ENCODE data around the gene MAN1C1. TPM values are rescaled to one million over a fixed set of nuclear protein-coding genes. Genes with fewer than 3 reads are reported as not detected.

MAN1C1 gene
- total and polyA plus RNA-seq, 8 donors = 2.1 to 9.2 (median 4.0) TPM

DNA sequence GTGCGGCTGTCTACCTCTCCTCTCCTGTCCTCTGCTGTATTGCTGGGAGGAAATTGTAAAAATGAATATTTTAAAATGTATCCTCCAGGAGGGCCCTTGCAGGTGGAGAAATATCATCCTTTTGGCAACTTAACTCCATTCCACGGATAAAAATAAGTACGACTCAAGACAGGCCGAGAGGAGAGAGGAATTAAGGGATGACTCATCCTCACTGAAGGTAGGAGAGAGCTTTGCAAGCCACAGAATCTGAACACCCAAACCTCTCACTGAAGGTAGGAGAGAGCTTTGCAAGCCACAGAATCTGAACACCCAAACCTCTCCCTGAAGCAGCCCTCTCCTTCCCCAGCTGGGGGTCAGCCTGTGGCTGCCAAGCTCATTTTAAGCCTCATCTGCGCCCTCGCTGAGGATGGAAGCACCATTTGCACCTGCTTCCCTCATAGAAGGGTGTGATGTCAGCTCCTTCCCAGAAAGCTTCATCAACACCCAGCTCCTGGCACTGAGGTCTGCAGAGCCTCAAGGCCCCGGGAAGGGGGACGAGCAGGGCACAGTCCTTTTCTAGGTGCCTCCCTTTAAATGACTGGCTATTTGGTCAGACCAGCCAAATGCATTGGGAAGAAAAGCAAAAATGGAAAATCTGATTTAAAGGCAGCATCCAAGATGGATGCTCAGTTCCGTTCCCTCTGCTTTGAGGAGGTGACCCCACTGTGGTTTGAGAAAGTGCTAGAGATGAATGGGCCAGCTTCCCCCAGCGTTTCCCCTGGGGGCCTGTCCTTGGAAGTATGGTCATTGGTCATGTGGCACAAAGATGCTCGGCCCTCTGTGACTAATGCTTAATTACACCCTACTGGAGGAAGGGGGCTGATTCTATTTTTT is 170.5 kb downstream of the MAN1C1 start:
- no peaks in the 10 kb centered on the region for H3K9me3 ChIP-seq
- no peak for FAIRE-seq

GRCh38 chr1:25787760-25788166 is 171.2 kb downstream of the MAN1C1 start:
- 87 to 92% methylated on average over 5 of the region's 5 CpGs for WGBS, 2 donors

More for the DNA sequence above, 170.5 kb downstream of the MAN1C1 start:
- H3K36me3 ChIP-seq = no peaks in the 10 kb centered on the region
- no peak overlapping the region for H3K27ac ChIP-seq
- ATAC-seq (no peak), DNase-seq (no peak)
- H3K4me3 ChIP-seq = no peak overlapping the region
- no peaks in the 10 kb centered on the region for H3K27me3 ChIP-seq
- intact Hi-C loops (cut with DNase I) = no loop called here
- 83 to 85% methylated on average over 11 of the region's 11 CpGs for WGBS, 2 donors
- H3K4me1 ChIP-seq = peaks cover 0 to 18% (median 11%) of the 10 kb centered on the region in 3 donors
- TF ChIP-seq, protein P1, sequence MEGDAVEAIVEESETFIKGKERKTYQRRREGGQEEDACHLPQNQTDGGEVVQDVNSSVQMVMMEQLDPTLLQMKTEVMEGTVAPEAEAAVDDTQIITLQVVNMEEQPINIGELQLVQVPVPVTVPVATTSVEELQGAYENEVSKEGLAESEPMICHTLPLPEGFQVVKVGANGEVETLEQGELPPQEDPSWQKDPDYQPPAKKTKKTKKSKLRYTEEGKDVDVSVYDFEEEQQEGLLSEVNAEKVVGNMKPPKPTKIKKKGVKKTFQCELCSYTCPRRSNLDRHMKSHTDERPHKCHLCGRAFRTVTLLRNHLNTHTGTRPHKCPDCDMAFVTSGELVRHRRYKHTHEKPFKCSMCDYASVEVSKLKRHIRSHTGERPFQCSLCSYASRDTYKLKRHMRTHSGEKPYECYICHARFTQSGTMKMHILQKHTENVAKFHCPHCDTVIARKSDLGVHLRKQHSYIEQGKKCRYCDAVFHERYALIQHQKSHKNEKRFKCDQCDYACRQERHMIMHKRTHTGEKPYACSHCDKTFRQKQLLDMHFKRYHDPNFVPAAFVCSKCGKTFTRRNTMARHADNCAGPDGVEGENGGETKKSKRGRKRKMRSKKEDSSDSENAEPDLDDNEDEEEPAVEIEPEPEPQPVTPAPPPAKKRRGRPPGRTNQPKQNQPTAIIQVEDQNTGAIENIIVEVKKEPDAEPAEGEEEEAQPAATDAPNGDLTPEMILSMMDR (IDR thresholded peaks at IDR 0.05) = no peak

DNA sequence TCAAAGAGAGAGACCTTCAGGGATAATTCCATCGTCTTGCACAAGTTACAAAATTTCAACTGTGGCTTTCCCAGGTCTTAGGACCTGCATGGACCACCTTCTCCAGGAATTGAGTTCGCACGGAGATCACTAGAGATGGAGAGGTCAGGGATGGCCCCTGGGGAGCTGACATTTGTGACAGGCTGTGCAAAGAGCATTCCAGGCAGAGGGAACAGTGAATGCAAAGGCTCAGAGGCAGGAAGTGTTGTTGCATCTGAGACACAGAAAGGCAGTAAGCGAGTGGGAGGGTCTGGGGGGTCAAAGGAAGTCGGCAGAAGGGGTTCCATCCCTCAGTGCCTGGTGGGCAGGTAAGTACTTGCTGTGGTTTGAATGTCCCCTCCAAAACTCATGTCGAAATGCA is 173.9 kb downstream of the MAN1C1 start:
- no peak for ATAC-seq
- Histone ChIP-seq H3K36me3 (no peaks in the 10 kb centered on the region), H3K9me3 (no peaks in the 10 kb centered on the region), H3K4me3 (no peak overlapping the region), H3K4me1 (no peaks in the 10 kb centered on the region), H3K27ac (no peak overlapping the region), H3K27me3 (no peaks in the 10 kb centered on the region)
- no peak for DNase-seq
- intact Hi-C loops (cut with DNase I) = no loop called here
- TF ChIP-seq, protein P1 (IDR thresholded peaks at IDR 0.05) = no peak
- 87 to 92% methylated on average over 6 of the region's 6 CpGs for WGBS, 2 donors
- no peak for FAIRE-seq

More at GRCh38 chr1:25787760-25788166, 171.2 kb downstream of the MAN1C1 start:
- Histone ChIP-seq H3K4me1 (peaks cover 0 to 12% (median 10%) of the 10 kb centered on the region in 3 donors), H3K9me3 (no peaks in the 10 kb centered on the region), H3K27ac (no peak overlapping the region), H3K4me3 (no peak overlapping the region), H3K27me3 (no peaks in the 10 kb centered on the region), H3K36me3 (no peaks in the 10 kb centered on the region)
- FAIRE-seq (no peak), DNase-seq (no peak), ATAC-seq (no peak)
- intact Hi-C loops (cut with DNase I) = no loop called here
- TF ChIP-seq, protein P1 (IDR thresholded peaks at IDR 0.05) = no peak

GRCh38 chr1:25792115-25792514 is 175.5 kb downstream of the MAN1C1 start:
- H3K4me3 ChIP-seq = no peak overlapping the region
- no peaks in the 10 kb centered on the region for H3K9me3 ChIP-seq
- peaks cover 0 to 7% (median 5%) of the 10 kb centered on the region in 3 donors for H3K4me1 ChIP-seq
- H3K36me3 ChIP-seq = no peaks in the 10 kb centered on the region
- FAIRE-seq = no peak
- ATAC-seq = no peak
- no peak overlapping the region for H3K27ac ChIP-seq
- DNase-seq = no peak
- no peaks in the 10 kb centered on the region for H3K27me3 ChIP-seq
- intact Hi-C loops (cut with DNase I) = no loop called here
- WGBS, 2 donors = 58 to 59% methylated on average over 4 of the region's 4 CpGs
- TF ChIP-seq, protein P1 (IDR thresholded peaks at IDR 0.05) = no peak

Data from pancreas (tissue), 10 donors.